Stimulated activated CD8-positive, alpha-beta memory T cell treated with anti-CD3 and anti-CD28 coated beads, Interleukin-12 subunit alpha, Interleukin-12 subunit beta, amount 100 ng/mL, for 24 hours (primary cell): ENCODE data around the gene FBLN5.
A peak's percentile ranks its signal among the peaks of the same experiment; 100 is the strongest.

Source experiments
- DNase-seq: peaks from one replicate; pipeline ENCODE4 v3.0.0-alpha.2; 2020; ENCODE audit errors: extremely low read depth

The FBLN5 gene, protein sequence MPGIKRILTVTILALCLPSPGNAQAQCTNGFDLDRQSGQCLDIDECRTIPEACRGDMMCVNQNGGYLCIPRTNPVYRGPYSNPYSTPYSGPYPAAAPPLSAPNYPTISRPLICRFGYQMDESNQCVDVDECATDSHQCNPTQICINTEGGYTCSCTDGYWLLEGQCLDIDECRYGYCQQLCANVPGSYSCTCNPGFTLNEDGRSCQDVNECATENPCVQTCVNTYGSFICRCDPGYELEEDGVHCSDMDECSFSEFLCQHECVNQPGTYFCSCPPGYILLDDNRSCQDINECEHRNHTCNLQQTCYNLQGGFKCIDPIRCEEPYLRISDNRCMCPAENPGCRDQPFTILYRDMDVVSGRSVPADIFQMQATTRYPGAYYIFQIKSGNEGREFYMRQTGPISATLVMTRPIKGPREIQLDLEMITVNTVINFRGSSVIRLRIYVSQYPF

GRCh38 chr14:91947475-91948184, at the start of gene FBLN5:
TSS of gene FBLN5 (minus strand) at chr14:91947694. CDS start at chr14:91947229, 465 bp downstream.
- DNase-seq: peak; percentile 5

GRCh38 chr14:91996948-91997371, 49.5 kb upstream of the FBLN5 start:
- no peak for DNase-seq

DNA sequence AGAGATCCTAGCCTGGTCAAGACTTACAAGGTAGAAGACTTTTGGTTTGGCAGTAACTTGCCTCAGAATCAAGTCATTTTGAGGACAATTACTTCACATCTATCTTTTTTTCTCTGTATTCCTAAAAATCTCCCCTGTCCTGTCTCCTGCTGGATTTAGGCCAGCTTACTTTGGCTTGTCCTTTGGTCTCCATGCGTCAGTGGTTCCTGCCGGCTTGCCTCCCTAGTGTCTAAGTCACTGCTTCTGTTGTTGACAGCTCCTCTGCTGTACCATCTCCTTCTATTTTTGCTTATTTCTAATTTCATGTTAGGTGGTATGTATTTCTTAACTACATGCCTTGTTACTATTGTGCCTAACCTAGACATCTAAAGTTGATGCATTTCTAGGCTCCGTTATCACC, 39.7 kb upstream of the FBLN5 start:
- DNase-seq: no peak

DNA sequence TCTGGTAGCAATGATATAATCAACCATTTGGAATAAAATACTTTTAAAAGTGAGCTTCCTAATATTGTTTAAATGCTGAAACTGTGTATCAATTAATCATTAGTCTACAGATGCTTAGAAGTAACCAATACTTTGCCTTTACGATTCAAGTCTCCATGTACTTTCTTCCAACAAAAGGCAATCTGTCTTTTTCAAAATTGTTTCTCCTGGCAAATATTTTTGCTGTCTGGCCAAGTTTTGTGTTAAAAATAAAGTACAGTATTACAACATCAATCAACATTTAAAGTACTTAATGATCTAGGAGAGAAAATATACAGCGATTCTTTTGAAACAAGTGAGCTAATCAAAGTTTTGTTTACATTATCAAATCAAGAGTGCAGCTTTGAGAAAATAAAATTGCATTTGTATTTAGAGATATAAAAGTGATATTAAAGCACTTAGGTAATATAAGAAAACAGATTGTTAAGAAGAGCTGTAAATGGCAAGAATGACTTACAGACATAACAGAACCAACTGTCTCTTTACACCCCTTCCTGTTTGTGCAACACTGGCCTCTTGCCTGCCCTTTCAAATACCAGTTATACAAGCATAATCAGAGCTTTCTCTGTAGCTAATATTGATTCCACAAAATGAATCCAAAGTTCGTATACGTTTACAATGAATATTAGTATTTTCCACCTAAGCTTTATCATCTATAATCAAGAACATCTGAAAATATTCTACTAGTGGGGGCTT, 38.2 kb upstream of the FBLN5 start:
- DNase-seq: no peak

- DNase-seq: no peak
Measured at GRCh38 chr14:91985008-91985407, 37.5 kb upstream of the FBLN5 start.

GRCh38 chr14:91983588-91983987, 36.1 kb upstream of the FBLN5 start:
- no peak for DNase-seq

DNA sequence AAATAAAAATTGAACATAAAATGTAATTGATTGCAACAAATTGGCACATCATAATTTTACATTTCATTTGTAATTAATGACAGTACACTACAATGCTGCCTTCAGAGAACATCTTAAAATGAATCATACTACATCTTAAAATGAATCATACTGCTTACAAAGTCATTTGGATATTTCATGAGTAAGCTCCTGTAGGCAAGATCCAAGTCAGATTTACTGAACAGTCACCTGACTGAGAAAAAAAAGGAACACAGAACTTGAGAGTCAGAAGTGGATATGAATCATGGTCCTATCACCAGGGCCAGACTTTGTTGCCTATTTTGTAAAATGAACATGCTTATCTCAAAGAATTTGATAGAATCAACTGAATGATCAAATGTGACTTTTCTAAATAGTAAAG, 32.7 kb upstream of the FBLN5 start:
- no peak for DNase-seq

DNA sequence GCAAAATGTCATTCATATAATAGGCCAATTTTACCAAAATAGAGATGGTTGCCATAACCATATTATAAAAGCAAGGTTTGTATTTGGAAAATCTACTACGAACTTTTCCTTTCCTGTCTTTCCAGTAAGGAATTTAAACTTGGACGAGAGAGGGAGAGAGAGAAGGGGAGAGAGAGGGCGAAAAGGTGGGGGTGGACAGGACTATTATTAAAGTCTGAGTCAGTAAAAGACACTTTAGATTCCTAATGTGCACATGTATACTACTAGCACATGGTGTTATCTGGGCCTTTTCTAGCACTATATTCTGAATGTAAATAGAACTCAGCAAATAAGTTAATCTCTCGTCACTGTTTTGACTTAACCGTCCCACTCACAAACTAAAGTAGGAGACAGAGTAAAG, 30.4 kb upstream of the FBLN5 start:
- DNase-seq: no peak

GRCh38 chr14:91975763-91976162, 28.3 kb upstream of the FBLN5 start:
- DNase-seq: no peak

GRCh38 chr14:91971188-91971778, 23.8 kb upstream of the FBLN5 start:
- DNase-seq: no peak

DNA sequence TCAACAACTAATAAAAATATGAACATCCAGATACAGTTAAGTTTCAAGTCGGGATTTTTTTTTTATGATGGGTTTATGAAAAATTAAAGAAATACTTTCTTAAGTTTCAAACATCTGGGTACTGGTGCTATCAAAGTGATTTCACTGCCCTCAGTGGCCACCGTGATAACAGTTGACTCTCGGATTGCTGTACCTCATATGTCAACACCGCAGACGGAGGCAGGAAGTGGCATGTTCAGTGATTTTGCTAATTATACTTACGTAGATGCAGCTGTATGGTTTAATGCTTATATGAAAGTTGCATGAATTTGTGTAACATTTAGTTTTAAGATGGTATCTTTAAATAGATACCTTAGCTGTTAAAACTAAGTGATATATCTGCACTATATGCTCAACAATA, 20.8 kb upstream of the FBLN5 start:
- peak; percentile 10 for DNase-seq

DNA sequence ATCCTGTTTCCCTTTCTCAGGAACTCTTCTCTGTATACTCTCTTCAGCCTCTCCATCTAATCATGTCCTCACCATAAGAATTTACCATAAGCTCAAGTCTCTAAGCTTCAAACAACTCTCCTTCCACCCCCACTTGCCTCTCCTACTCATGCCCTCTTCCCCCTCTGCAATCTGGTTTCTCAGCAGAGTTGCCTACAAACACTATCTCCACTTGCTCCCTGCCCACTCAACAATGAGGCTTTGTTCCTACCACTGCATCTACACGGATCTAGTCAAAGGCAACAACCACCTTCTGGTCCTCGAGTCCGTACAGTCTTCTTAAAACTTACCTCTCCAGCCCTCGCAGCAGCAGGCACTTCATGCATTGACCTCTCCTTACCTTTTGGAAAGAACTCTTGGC, 17.2 kb upstream of the FBLN5 start:
- no peak for DNase-seq

GRCh38 chr14:91964011-91964410, 16.5 kb upstream of the FBLN5 start:
- no peak for DNase-seq

GRCh38 chr14:91963465-91963864, 16.0 kb upstream of the FBLN5 start:
- no peak for DNase-seq

- no peak for DNase-seq
Measured at GRCh38 chr14:91961297-91962220, 14.1 kb upstream of the FBLN5 start.

- DNase-seq: no peak
Measured at GRCh38 chr14:91957876-91958313, 10.4 kb upstream of the FBLN5 start.

- DNase-seq: no peak
Measured at GRCh38 chr14:91956616-91957015, 9.1 kb upstream of the FBLN5 start.

GRCh38 chr14:91955168-91955567, 7.7 kb upstream of the FBLN5 start:
- no peak for DNase-seq

GRCh38 chr14:91953170-91953985, 5.9 kb upstream of the FBLN5 start:
- no peak for DNase-seq
